HG02973 (cell line): ENCODE measurements around the gene AKAP8L.
"Not testable (repeated sequence)": the region's sequence is repeated elsewhere in the genome, so short reads cannot be mapped to it uniquely, and the experiment has no call there.

Source experiments
- ATAC-seq: cut with Tn5 transposase; IDR thresholded peaks from one replicate; pipeline ENCODE4 v1.9.1; 2021; ENCODE audit warnings: moderate library complexity; ENCODE audit not compliant: unreplicated experiment

Gene AKAP8L

DNA sequence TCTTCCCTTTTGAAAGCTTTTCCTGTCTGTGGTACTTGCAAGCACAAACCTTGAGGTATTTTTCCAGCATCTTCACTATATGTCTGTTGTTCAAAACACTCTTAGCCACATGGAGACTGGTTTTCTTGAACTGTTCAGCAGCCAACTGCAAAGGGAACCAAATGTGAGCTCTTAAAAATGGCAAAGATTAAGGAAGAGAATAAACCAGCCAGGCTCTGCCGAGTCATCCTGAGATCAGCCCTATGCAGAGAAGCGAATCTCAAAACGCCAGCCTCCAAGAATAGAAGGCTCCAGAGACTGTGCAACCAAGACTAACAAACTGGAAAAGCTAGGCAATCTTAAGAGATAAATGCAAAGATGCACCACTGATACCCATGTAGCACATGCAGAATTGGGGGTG is 59.9 kb downstream of the AKAP8L start:
- no peak for ATAC-seq

GRCh38 chr19:15357906-15358305 is 60.9 kb downstream of the AKAP8L start:
- no peak for ATAC-seq

DNA sequence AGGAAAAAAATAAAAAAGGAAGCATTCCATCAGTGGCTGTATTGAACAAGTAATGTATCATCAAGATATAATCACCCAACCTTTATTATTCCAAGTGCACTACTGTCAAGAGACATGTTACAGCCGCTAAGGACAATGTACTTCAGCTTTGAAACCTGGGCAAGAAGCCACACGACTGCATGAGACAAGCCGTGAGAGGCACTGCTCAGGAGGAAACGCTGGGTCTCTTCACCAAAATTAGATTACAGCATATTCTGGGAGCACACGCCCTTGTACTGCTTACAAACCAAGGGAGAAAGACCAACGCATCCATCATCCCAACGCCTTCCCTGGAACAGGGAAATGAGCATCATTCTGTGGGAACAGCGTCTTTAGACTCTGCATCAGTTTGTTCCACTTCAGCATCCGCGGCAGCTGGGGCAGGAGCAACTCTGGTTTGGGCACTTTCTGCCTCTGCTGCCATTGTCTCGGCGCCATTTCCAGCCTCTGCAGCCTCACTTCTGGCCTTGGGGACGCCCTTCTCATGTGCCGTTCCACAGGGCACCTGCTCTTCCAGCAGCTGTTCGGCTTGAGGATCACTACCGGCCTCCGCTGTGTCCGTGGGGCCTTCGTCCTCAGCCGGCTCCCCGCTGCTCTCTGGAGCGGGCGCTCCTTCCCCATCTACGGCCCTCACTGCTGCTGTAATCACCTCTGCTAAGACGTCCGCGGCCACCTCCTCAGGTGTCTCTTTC is 64.1 kb downstream of the AKAP8L start:
- ATAC-seq: no peak

DNA sequence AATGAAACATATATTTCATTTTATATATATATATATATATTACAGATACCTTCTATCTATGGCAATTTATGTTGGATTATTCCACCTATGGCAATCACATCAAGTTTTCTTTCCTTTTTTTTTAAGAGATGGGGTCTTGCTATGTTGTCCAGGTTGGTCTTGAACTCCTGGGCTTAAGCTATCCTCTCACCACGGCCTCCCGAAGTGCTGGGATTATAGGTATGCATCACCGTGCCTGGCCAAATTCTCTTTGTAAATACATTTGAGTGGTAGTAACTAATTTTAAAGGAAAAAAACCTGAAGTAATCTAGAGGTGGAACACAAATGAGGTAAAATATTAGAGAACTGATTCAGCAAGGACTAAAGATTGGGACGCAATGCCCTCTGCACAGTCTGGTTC is 64.9 kb downstream of the AKAP8L start:
- no peak for ATAC-seq

DNA sequence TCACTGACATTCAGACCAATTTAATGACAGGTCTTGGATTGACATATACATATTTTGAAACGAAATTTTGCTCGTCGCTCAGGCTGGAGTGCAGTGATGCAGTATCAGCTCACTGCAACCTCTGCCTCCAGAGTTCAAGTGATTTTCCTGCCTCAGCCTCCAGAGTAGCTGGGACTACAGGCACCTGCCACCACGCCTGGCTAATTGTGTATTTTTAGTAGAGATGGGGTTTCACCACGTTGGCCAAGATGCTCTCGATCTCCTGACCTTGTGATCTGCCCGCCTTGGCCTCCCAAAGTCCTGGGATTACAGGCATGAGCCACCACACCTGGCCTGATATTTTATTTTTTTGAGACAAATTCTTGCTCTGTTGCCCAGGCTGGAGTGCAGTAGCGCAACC is 66.3 kb downstream of the AKAP8L start:
- not testable (repeated sequence) for ATAC-seq

- not testable (repeated sequence) for ATAC-seq
These were observed 77.5 kb downstream of the AKAP8L start for GRCh38 chr19:15341328-15341727.

- ATAC-seq: no peak
These were observed 78.7 kb downstream of the AKAP8L start for GRCh38 chr19:15340086-15340485.

GRCh38 chr19:15337202-15337601 is 81.6 kb downstream of the AKAP8L start:
- no peak for ATAC-seq

- ATAC-seq: not testable (repeated sequence)
These were observed 82.8 kb downstream of the AKAP8L start for GRCh38 chr19:15335992-15336391.

DNA sequence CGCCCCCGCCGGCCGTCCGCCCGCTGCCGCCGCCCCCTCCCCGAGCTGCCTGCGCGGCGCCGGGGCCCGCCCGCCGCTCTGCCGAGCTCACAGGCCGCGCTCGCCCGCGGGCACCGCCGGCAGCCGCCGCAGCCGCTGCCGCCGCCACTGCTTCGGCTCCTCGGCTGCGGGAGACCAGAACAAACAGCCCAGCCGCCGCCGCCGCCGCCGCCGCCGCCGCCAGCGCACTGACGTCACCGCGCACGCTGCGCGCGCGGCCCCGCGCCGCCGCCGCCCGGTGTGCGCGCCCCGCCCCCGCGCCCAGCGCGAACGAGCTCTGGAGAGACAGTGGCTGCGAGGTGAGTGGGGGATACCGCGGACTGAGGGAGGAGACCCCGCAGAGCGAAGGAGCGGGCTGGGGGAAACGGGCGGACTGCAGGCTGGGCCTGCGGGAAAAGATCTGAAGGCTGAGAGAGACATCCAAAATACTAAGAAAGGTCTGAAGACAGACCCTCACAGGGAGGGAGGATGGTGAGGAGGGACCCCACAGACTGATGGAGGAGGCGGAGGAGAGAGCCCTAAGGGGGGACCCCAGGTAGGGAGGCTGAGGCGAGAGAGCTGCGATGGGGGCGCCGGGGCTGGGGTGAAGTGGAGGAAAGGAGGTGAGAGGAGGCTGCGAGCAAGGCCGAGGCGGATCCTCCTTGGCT is 86.3 kb downstream of the AKAP8L start, which contains the start of gene BRD4:
Gene BRD4 (minus strand): TSS at position 229 of the 686 bp plus-strand sequence. CDS start 59,440 bp downstream, outside the sequence.
- peak; percentile 44 for ATAC-seq

DNA sequence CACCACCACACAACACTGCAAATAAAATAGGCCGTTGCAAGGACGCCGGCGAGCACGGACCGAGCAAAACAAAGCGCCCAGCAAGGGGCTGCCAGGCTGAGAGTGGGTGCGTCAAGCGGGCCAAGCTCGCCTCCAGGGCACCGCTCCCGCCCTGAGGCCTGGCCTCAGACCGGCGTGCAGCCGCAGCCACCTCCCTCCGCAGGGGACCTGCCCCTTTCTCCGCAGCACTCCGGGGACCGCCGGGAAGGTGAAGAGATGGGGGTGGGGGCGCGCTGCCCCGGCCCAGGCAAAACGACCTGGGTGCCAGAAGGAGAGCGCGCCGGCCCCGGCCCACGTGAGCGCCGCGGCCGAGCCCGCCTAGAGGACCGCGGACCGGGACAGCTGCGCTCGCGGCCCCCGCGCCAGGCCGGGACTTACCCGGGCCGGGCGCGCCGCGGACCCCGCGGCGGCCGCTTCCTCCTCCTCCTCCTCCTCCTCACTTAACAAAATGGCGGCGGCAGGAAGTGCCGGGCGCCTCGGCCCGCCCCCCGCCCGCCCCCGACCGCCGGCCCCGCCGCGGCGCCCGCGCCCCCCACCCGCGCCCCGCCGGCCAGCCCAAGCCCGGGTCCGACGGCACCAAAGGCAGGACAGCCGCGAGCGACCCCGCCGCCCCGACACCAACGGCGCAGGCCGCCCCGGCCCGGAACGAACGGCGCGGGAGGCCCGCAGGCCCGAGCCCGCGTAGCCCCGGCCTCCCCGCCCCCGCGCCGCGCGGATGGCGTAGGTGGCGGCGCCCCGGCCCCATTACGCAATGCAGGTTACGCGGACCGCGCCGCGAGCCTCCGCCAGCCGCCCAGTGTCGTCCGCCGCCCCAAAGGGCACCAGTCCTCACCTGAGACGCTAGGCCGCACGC is 87.1 kb downstream of the AKAP8L start:
- ATAC-seq: peak; percentile 31

DNA sequence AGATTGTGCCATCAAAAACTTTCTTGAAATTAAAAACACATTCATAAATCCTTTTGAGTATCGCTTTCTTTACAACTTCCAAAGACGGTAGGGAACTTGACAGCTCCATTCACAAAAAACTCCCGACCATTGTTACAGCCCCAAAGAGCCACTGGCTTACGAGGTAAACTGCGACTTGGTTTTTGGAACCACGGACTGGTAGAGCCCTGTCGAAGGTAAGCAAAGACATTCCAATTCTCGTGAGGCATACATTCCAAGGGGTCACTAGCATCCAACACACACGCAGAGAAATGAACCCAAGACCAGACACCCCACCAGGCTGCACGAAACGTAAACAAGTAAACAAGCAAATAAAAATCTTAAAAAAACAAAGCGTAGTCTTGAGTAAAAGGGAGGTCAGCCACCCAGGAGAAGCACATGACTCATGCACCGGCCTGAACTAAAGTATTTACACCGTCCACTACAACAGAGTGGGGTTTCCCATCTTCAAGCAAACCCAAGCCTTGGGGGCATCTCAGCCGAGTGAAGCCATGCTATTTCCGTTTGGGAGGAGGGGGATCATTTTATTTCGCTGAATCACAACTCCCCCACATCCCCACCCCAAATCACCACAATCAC is 87.9 kb downstream of the AKAP8L start:
- ATAC-seq: no peak
